ENCODE measurements around the gene SRPX2.
"Not testable (repeated sequence)": the region's sequence is repeated elsewhere in the genome, so short reads cannot be mapped to it uniquely, and the experiment has no call there.

SRPX2 gene

GRCh38 chrX:100704581-100705203 is 60.7 kb downstream of the SRPX2 start:
- DNase-seq = no peak

DNA sequence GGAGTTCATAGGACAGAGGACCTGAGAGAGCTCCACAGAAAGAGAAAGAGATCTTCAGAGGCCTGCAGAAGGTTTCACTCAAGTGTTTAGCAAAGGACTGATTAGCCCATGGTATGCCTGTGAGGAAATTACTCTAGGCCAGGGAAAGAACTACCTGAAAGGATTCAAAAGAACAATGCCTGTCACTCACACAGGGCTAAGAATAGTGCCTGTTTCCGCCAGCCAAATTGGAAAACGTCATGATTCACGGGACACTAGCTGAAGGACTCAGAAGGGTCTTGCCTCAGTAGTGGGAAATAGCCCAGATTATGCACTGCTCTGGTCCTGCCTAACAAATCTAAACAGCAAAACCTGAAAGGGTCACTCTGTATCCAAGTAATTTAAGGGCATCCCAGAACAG is 66.8 kb downstream of the SRPX2 start:
- no peak for DNase-seq

GRCh38 chrX:100717363-100717762 is 73.4 kb downstream of the SRPX2 start:
- no peak for DNase-seq

- no peak for DNase-seq
These were observed 75.1 kb downstream of the SRPX2 start for GRCh38 chrX:100719139-100719538.

- no peak for DNase-seq
These were observed 76.3 kb downstream of the SRPX2 start for GRCh38 chrX:100720301-100720700.

DNA sequence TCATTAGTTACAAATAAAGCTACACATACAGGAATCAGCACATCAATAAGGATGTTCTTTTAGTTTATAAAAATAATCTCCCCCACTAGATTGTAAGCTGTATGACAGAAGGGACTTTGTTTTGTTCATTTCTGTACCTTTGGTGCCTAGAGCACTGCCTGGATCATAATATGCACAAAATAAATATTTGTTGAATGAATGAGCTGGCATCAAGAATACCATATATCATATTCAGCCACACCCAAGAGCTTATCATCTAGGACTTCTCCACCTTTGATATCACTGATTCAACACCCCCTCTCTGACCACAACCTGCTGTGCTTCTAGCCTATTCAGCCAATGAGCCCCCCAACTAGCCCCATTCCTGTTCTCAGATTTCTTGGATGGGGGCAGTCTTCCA is 77.3 kb downstream of the SRPX2 start:
- no peak for DNase-seq

DNA sequence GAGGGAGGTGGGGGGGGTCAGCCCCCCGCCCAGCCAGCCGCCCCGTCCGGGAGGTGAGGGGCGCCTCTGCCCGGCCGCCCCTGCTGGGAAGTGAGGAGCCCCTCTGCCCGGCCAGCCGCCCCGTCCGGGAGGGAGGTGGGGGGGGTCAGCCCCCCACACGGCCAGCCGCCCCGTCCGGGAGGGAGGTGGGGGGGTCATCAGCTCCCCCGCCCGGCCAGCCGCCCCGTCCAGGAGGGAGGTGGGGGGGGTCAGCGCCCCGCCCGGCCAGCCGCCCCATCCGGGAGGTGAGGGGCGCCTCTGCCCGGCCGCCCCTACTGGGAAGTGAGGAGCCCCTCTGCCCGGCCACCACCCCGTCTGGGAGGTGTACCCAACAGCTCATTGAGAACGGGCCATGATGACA is 80.0 kb downstream of the SRPX2 start:
- not testable (repeated sequence) for DNase-seq

Data from CD4-positive, alpha-beta T cell treated with Interferon gamma for 1 hour (primary cell).